ENCODE measurements around the gene TMEM254.
"Not testable (repeated sequence)": the region's sequence is repeated elsewhere in the genome, so short reads cannot be mapped to it uniquely, and the experiment has no call there.

TMEM254 gene

DNA sequence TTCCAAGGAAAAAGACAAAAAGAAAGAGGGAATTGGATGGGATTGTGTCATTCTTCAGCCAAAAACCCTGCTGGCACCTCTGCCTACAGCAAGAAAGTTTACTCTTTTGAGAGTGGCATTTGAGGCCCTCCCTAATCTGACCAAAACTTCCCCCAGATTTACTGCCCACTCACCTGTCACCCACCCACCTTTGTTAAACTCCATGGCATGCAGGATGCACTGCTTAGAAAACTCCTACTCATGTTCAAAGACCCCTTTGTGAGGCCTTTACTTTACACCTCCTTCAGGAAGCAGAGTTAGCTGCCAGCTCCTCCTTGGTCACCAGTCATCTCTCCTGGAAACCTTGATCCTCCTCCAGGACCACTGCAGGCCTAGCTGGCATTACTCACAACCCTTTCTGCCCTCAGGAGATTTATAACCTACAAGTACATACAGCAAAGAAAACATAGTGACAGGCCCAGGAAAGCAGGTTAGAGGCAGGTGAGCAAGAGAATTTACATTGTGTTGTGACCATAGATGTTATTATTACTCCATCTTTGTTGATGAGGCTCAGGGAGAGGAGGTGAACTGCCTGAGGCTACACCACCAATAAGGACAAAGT is 43.7 kb downstream of the TMEM254 start:
- no peak overlapping the region for H3K4me3 ChIP-seq (ENCODE audit: low read length)
- TF ChIP-seq CTCF (IDR thresholded peaks at IDR 0.05; ENCODE audit: insufficient read depth, low read depth, low read length, missing control alignments) = no peak
- peak; percentile 66 for DNase-seq (ENCODE audit: low read depth)

- no peak overlapping the region for H3K4me3 ChIP-seq (ENCODE audit: low read length)
- TF ChIP-seq CTCF (IDR thresholded peaks at IDR 0.05; ENCODE audit: insufficient read depth, low read depth, low read length, missing control alignments) = no peak
- no peak for DNase-seq (ENCODE audit: low read depth)
Measured at GRCh38 chr10:80122746-80123145, 44.3 kb downstream of the TMEM254 start.

- TF ChIP-seq CTCF (IDR thresholded peaks at IDR 0.05; ENCODE audit: insufficient read depth, low read depth, low read length, missing control alignments) = no peak
- no peak for DNase-seq (ENCODE audit: low read depth)
- H3K4me3 ChIP-seq (ENCODE audit: low read length) = no peak overlapping the region
Measured at GRCh38 chr10:80126876-80127275, 48.4 kb downstream of the TMEM254 start.

DNA sequence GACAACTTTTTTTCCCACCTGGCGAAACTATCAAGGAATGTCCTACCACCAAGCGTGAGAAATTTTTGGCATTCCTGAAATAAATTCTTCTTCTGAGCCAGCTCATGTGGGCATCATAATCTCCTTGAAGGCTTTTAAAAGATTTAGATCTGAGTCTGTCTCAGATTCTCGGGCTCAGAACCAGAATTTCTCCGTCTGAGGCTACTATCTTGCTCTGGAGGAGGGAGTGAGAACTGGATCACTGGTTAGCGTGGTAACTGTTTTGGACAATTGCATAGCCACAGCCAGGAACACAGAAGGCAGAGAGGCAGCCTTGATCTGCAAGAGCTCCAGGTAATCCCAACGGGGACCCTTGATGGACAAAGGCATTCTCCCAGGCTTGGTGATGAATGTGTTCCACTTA is 53.0 kb downstream of the TMEM254 start:
- H3K4me3 ChIP-seq (ENCODE audit: low read length) = no peak overlapping the region
- DNase-seq (ENCODE audit: low read depth) = no peak
- no peak for TF ChIP-seq CTCF (IDR thresholded peaks at IDR 0.05; ENCODE audit: insufficient read depth, low read depth, low read length, missing control alignments)

GRCh38 chr10:80132299-80133139 is 54.1 kb downstream of the TMEM254 start, which contains the start of gene PLAC9:
Gene PLAC9, plus strand, starts transcription at chr10:80132730. Its CDS starts 33 bp downstream, at chr10:80132763.
- no peak for DNase-seq (ENCODE audit: low read depth)
- TF ChIP-seq CTCF (IDR thresholded peaks at IDR 0.05; ENCODE audit: insufficient read depth, low read depth, low read length, missing control alignments) = no peak
- peak within 1 kb of the TSS; percentile 19 for H3K4me3 ChIP-seq (ENCODE audit: low read length)

GRCh38 chr10:80133206-80133605 is 54.7 kb downstream of the TMEM254 start:
- H3K4me3 ChIP-seq (ENCODE audit: low read length) = no peak overlapping the region
- TF ChIP-seq CTCF (IDR thresholded peaks at IDR 0.05; ENCODE audit: insufficient read depth, low read depth, low read length, missing control alignments) = no peak
- no peak for DNase-seq (ENCODE audit: low read depth)

- not testable (repeated sequence) for H3K4me3 ChIP-seq (ENCODE audit: low read length); DNase-seq (ENCODE audit: low read depth)
Measured at GRCh38 chr10:80133687-80134086, 55.2 kb downstream of the TMEM254 start.

Measured in epithelial cell of esophagus (primary cell).